ENCODE measurements around the gene STOX2.

DNA sequence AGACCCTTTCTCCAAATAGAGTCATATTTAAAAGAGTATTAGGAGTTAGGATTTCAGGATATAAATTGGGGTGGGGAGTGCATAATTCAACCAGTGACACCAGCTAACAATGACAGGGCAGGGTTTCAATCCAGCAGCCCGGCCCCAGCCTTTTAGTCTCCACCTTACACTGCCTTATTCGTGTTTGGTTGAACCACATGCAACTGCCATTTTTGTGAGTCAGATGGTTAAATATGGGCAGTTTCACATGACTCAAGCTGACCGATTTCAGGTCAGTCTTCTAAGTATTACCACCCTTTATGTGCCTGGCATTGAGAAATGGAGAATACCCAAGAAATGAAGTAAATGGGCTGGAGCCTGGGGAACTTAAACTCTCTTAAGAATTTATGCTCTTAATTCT lies 102.8 kb downstream of the STOX2 start:
- TF ChIP-seq, protein P1, sequence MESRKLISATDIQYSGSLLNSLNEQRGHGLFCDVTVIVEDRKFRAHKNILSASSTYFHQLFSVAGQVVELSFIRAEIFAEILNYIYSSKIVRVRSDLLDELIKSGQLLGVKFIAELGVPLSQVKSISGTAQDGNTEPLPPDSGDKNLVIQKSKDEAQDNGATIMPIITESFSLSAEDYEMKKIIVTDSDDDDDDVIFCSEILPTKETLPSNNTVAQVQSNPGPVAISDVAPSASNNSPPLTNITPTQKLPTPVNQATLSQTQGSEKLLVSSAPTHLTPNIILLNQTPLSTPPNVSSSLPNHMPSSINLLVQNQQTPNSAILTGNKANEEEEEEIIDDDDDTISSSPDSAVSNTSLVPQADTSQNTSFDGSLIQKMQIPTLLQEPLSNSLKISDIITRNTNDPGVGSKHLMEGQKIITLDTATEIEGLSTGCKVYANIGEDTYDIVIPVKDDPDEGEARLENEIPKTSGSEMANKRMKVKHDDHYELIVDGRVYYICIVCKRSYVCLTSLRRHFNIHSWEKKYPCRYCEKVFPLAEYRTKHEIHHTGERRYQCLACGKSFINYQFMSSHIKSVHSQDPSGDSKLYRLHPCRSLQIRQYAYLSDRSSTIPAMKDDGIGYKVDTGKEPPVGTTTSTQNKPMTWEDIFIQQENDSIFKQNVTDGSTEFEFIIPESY (IDR thresholded peaks at IDR 0.05), result no peak
- TF ChIP-seq EZH2 (IDR thresholded peaks at IDR 0.05; ENCODE audit: borderline replicate concordance, control insufficient read depth, low read depth, low read length) (no peak), POLR2AphosphoS5 (IDR thresholded peaks at IDR 0.05; ENCODE audit: low read length) (no peak), ESRRA (IDR thresholded peaks at IDR 0.05; ENCODE audit: low read length) (no peak), BACH1 (IDR thresholded peaks at IDR 0.05; ENCODE audit: borderline replicate concordance) (no peak)
- TF ChIP-seq, protein P2, sequence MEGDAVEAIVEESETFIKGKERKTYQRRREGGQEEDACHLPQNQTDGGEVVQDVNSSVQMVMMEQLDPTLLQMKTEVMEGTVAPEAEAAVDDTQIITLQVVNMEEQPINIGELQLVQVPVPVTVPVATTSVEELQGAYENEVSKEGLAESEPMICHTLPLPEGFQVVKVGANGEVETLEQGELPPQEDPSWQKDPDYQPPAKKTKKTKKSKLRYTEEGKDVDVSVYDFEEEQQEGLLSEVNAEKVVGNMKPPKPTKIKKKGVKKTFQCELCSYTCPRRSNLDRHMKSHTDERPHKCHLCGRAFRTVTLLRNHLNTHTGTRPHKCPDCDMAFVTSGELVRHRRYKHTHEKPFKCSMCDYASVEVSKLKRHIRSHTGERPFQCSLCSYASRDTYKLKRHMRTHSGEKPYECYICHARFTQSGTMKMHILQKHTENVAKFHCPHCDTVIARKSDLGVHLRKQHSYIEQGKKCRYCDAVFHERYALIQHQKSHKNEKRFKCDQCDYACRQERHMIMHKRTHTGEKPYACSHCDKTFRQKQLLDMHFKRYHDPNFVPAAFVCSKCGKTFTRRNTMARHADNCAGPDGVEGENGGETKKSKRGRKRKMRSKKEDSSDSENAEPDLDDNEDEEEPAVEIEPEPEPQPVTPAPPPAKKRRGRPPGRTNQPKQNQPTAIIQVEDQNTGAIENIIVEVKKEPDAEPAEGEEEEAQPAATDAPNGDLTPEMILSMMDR (IDR thresholded peaks at IDR 0.05 in 2 of 3, conservative IDR thresholded peaks at IDR 0.05 in 1 of 3; ENCODE audit: control insufficient read depth in 2 of 3, extremely low read depth in 1 of 3, insufficient read depth in 1 of 3, low read depth in 3 of 3, low read length in 3 of 3), result no peak

Data from GM12878 (cell line).